B cell (primary cell): ENCODE measurements around the gene CLDND2. TPM values are rescaled to one million over a fixed set of nuclear protein-coding genes. Genes with fewer than 3 reads are reported as not detected.

Source experiments
- ATAC-seq: fragments of 200-7000 bp; cut with Tn5 transposase; one replicate; pipeline ENCODE4 v1.10.0; 2021; ENCODE audit warnings: low read depth, mild to moderate bottlenecking, moderate number of reproducible peaks, moderate library complexity
- CTCF ChIA-PET: fragments of 350-600 bp; sonication (Branson Sonifier 250); formaldehyde crosslinking; loops from one replicate; lab custom pipeline; 2021; ENCODE audit warnings: antibody characterized with exemption, inconsistent platforms; lab: Charles Lee
- POLR2A ChIA-PET: fragments of 350-600 bp; sonication (Branson Sonifier 250); formaldehyde crosslinking; loops from one replicate; lab custom pipeline; 2021; ENCODE audit warnings: antibody characterized with exemption; lab: Charles Lee
- DNase-seq: peaks from one replicate; pipeline ENCODE4 v3.0.0; 2013
- H2AFZ ChIP-seq: 2 replicates; pipeline ENCODE4 v1.6.1; 2012; ENCODE audit warnings: mild to moderate bottlenecking, low read depth, low read length; ENCODE audit not compliant: insufficient read depth, poor library complexity, severe bottlenecking
- H3K27ac ChIP-seq, 2 donors: 1 replicate in 1 of 2; 2 replicates in 1 of 2; pipeline ENCODE4 v1.5.1; 2012 to 2013; ENCODE audit warnings: low read length in 2 of 2, mild to moderate bottlenecking in 2 of 2, moderate library complexity in 1 of 2
- H3K27me3 ChIP-seq, 4 experiments: fragments of 200-600 bp in 1 of 4; sonication (generic) in 1 of 4; replicated peaks in 1 of 4; 1 replicate in 2 of 4; 2 replicates in 2 of 4; pipeline versions ENCODE4 v1.6.1 to v1.7.0; 2013 to 2016; ENCODE audit warnings: low read length in 3 of 4, mild to moderate bottlenecking in 2 of 4, mixed read lengths in 1 of 4, moderate library complexity in 1 of 4; ENCODE audit not compliant: insufficient read depth in 4 of 4, control insufficient read depth in 3 of 4; ENCODE audit errors: control extremely low read depth in 1 of 4
- H3K36me3 ChIP-seq, 2 experiments: replicated peaks in 1 of 2; 1 replicate in 1 of 2; 2 replicates in 1 of 2; pipeline versions ENCODE4 v1.6.1 to v1.7.1; 2013; ENCODE audit warnings: low read length in 1 of 2; ENCODE audit not compliant: insufficient read depth in 2 of 2, control insufficient read depth in 1 of 2; ENCODE audit errors: control extremely low read depth in 1 of 2, extremely low read depth in 1 of 2
- H3K4me1 ChIP-seq, 2 donors: fragments of 200-600 bp in 1 of 2; sonication (generic) in 1 of 2; 1 replicate in 1 of 2; 2 replicates in 1 of 2; pipeline versions ENCODE4 v1.5.1 to v1.6.1; 2013 to 2017; ENCODE audit warnings: low read length in 2 of 2; ENCODE audit not compliant: control insufficient read depth in 2 of 2, insufficient read depth in 2 of 2
- H3K4me2 ChIP-seq: replicated peaks from 2 replicates; pipeline ENCODE3; 2012; ENCODE audit warnings: mild to moderate bottlenecking, low read depth, low read length; ENCODE audit not compliant: poor library complexity, severe bottlenecking
- H3K4me3 ChIP-seq, 5 experiments: fragments of 200-600 bp in 1 of 5; sonication (generic) in 1 of 5; 1 replicate in 3 of 5; 2 replicates in 2 of 5; pipeline versions ENCODE4 v1.5.1 to v1.7.0; 2011 to 2016; ENCODE audit warnings: low read length in 4 of 5, mild to moderate bottlenecking in 4 of 5, low read depth in 2 of 5, control low read depth in 1 of 5, moderate library complexity in 1 of 5; ENCODE audit not compliant: insufficient read depth in 1 of 5; ENCODE audit errors: control extremely low read depth in 1 of 5, extremely low read depth in 1 of 5
- H3K79me2 ChIP-seq: fragments of 200-600 bp; sonication (generic); one replicate; pipeline ENCODE4 v1.6.0; 2016; ENCODE audit warnings: low read length; ENCODE audit not compliant: control insufficient read depth, insufficient read depth
- H3K9ac ChIP-seq: fragments of 200-600 bp; sonication (generic); 2 replicates; pipeline ENCODE4 v1.6.1; 2017; ENCODE audit warnings: mild to moderate bottlenecking, low read length, moderate library complexity
- H3K9me3 ChIP-seq, 3 donors: one replicate each; pipeline versions ENCODE4 v1.6.1 to v1.7.1; 2013; ENCODE audit warnings: low read length in 2 of 3; ENCODE audit not compliant: control insufficient read depth in 2 of 3, insufficient read depth in 1 of 3; ENCODE audit errors: control extremely low read depth in 1 of 3
- H4K20me1 ChIP-seq: 2 replicates; pipeline ENCODE4 v1.6.0; 2012; ENCODE audit warnings: mild to moderate bottlenecking, low read length; ENCODE audit not compliant: insufficient read depth, control insufficient read depth, poor library complexity, severe bottlenecking
- H3K27ac Mint-ChIP-seq: one replicate; pipeline ENCODE4 v1.8.0; 2021; ENCODE audit warnings: mixed read lengths
- H3K27me3 Mint-ChIP-seq: one replicate; pipeline ENCODE4 v1.8.0; 2021; ENCODE audit warnings: mixed read lengths
- H3K4me1 Mint-ChIP-seq: one replicate; pipeline ENCODE4 v1.8.0; 2021; ENCODE audit warnings: mixed read lengths
- H3K4me3 Mint-ChIP-seq: one replicate; pipeline ENCODE4 v1.8.0; 2021; ENCODE audit warnings: mixed read lengths
- H3K9me3 Mint-ChIP-seq: one replicate; pipeline ENCODE4 v1.8.0; 2022; ENCODE audit warnings: mixed read lengths; ENCODE audit not compliant: insufficient read depth
- EZH2 ChIP-seq: IDR thresholded peaks from 2 replicates; pipeline ENCODE4 v1.6.1; 2012; ENCODE audit warnings: borderline replicate concordance, low read depth, mild to moderate bottlenecking, moderate library complexity, low read length; ENCODE audit not compliant: insufficient read depth, poor library complexity, severe bottlenecking
- WGBS: methylation state at CpG from one replicate; pipeline ENCODE4 v1.1.5; 2013; ENCODE audit warnings: missing lambda C conversion rate; ENCODE audit not compliant: insufficient coverage; 5-methylcytosine and 5-hydroxymethylcytosine counted together
- intact Hi-C: fragments of 100-400 bp; cut with micrococcal nuclease; formaldehyde crosslinking; loops from one replicate; pipeline ENCODE4 v1.10.0; 2022
- polyA plus RNA-seq: library from polyadenylated mRNA; depleted of rRNA; stranded (reverse); fragments of >200 nt; gene quantifications from 2 replicates; pipeline ENCODE4 v1.2.3, GENCODE V29; 2012
- total RNA-seq, 2 donors: library from RNA; stranded (reverse); fragments of 120-200 nt in 1 of 2; gene quantifications; 1 replicate in 1 of 2; 2 replicates in 1 of 2; pipeline versions ENCODE4 v1.2.3 to v1.2.4, GENCODE V29; 2013 to 2022
- TF ChIP-seq, protein P1 (sequence below): fragments of 200-600 bp; IDR thresholded peaks from one replicate; pipeline ENCODE4 v1.8.0; 2022; ENCODE audit warnings: antibody characterized with exemption, mild to moderate bottlenecking

Gene CLDND2
- total and polyA plus RNA-seq, 2 donors (not counting 1 experiment from before 2014, with no cell fraction given), result 1.9 TPM; not detected in 1

DNA sequence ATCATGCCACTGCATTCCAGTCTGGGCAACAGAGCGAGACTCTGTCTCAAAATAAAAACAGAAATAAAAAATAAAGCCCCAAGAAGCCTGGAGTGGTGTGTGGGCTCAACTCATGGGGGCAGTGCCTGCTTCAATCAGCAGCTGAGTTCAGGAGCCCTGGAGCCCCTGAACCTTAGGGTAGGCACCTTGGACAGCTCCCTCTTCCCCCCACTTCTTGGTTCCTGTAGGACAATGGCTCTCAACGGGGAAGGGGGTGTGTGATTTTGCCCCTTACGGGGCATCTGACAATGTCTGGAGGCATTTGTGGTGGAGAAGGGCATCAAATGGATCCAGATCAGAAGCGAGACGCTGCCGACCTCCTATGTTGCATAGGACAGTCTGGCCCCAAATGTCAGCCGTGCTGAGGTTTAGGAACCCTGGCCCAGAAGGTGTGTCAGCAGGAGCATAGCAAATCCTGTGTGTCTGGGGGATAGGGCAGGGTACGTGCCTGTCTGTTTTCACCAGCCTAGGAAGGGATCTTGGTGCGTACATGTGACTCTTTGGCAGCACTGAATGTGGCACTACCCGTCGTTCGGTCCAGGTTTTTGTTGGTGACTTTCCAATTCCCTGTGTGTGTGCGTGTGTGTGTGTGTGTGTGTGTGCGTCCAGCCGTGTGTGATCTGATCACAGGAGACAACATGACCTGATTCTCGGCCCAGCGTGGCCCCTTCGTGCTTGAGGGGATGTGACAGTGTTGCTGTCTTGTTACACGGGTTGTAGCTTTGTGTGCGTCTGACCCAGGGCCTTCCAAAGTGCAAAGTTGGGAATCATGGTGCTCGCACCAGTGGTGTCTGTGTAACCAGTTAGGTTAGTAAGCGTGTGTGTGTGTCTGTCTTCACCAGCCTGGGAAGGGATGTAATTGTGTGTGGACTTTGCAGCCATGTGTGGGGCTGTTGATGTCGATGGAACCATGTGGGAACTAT is 49.8 kb downstream of the CLDND2 start:
- H2AFZ ChIP-seq, result no peak overlapping the region
- Mint-ChIP-seq H3K27ac (no peak overlapping the region), H3K27me3 (peaks cover 50% of the 10 kb centered on the region), H3K4me1 (peaks cover under 1% of the 10 kb centered on the region), H3K4me3 (no peak overlapping the region), H3K9me3 (no peaks in the 10 kb centered on the region)
- no peak overlapping the region for H3K9ac ChIP-seq
- ChIA-PET POLR2A (no interaction called here), CTCF (no interaction called here)
- H3K27me3 ChIP-seq, result peaks cover 0 to 6% (median 0%) of the 10 kb centered on the region in 4 experiments
- no peak for TF ChIP-seq EZH2
- TF ChIP-seq, protein P1, sequence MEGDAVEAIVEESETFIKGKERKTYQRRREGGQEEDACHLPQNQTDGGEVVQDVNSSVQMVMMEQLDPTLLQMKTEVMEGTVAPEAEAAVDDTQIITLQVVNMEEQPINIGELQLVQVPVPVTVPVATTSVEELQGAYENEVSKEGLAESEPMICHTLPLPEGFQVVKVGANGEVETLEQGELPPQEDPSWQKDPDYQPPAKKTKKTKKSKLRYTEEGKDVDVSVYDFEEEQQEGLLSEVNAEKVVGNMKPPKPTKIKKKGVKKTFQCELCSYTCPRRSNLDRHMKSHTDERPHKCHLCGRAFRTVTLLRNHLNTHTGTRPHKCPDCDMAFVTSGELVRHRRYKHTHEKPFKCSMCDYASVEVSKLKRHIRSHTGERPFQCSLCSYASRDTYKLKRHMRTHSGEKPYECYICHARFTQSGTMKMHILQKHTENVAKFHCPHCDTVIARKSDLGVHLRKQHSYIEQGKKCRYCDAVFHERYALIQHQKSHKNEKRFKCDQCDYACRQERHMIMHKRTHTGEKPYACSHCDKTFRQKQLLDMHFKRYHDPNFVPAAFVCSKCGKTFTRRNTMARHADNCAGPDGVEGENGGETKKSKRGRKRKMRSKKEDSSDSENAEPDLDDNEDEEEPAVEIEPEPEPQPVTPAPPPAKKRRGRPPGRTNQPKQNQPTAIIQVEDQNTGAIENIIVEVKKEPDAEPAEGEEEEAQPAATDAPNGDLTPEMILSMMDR, result no peak
- no peak overlapping the region for H3K4me2 ChIP-seq
- intact Hi-C loops, result no loop called here
- ATAC-seq (no peak), DNase-seq (no peak)
- H3K79me2 ChIP-seq, result no peaks in the 10 kb centered on the region
- WGBS, result 84% methylated on average over 22 of the region's 23 CpGs
- no peak overlapping the region for H3K4me3 ChIP-seq
- H3K4me1 ChIP-seq, result no peaks in the 10 kb centered on the region
- H4K20me1 ChIP-seq, result no peaks in the 10 kb centered on the region
- peaks cover 0 to 16% (median 0%) of the 10 kb centered on the region in 3 donors for H3K9me3 ChIP-seq
- H3K36me3 ChIP-seq, result no peaks in the 10 kb centered on the region
- no peak overlapping the region for H3K27ac ChIP-seq

DNA sequence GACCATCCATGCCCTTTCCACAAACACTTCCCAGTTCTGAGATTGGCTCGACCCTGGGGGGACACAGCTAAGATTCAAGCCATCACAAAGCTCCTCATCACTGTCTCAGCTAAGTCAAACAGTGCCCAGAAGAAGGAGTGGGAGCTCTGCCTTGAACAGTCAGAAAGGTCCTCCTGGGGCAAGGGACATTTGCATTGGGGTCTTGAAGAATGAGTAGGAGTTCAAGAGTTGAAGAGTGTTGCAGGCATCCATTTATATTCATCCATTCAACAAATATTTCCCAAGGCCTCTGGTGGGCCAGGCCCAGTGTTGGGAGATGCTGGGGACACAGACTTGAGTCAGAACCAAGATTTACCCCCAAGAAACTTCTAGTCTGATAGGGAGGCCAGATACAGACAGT is 50.8 kb downstream of the CLDND2 start:
- Histone ChIP-seq H3K27me3 (peaks cover 0 to 3% (median 0%) of the 10 kb centered on the region in 4 experiments), H3K4me2 (no peak overlapping the region), H3K27ac (no peak overlapping the region), H3K79me2 (no peaks in the 10 kb centered on the region), H3K9ac (no peak overlapping the region), H3K36me3 (no peaks in the 10 kb centered on the region), H4K20me1 (no peaks in the 10 kb centered on the region), H3K4me3 (no peak overlapping the region), H2AFZ (no peak overlapping the region), H3K4me1 (no peaks in the 10 kb centered on the region), H3K9me3 (peaks cover 0 to 16% (median 0%) of the 10 kb centered on the region in 3 donors)
- peaks cover 46% of the 10 kb centered on the region for H3K27me3 Mint-ChIP-seq
- TF ChIP-seq EZH2, result no peak
- TF ChIP-seq, protein P1, result no peak
- no peaks in the 10 kb centered on the region for H3K9me3 Mint-ChIP-seq
- POLR2A ChIA-PET, result no interaction called here
- WGBS, result no CpG with 5 or more reads among the region's 1 CpG
- no peak overlapping the region for H3K27ac Mint-ChIP-seq
- DNase-seq (no peak), ATAC-seq (no peak)
- peaks cover 2% of the 10 kb centered on the region for H3K4me1 Mint-ChIP-seq
- H3K4me3 Mint-ChIP-seq, result no peak overlapping the region
- CTCF ChIA-PET, result no interaction called here
- intact Hi-C loops, result no loop called here
